ENCODE results near the gene IGSF11.

The IGSF11 gene

GRCh38 chr3:118948146-118948545, 86.5 kb downstream of the IGSF11 start:
- no peak for DNase-seq (ENCODE audit: low read depth in 2 of 2)

GRCh38 chr3:118946449-118946848, 88.2 kb downstream of the IGSF11 start:
- no peak for DNase-seq (ENCODE audit: low read depth in 2 of 2)

- no peak for DNase-seq (ENCODE audit: low read depth in 2 of 2)
Observed at GRCh38 chr3:118945834-118946233, 88.8 kb downstream of the IGSF11 start.

GRCh38 chr3:118943597-118943996, 91.0 kb downstream of the IGSF11 start:
- DNase-seq (ENCODE audit: low read depth in 2 of 2): no peak

GRCh38 chr3:118942671-118943070, 92.0 kb downstream of the IGSF11 start:
- DNase-seq (ENCODE audit: low read depth in 2 of 2): no peak

GRCh38 chr3:118942195-118942594, 92.5 kb downstream of the IGSF11 start:
- no peak for DNase-seq (ENCODE audit: low read depth in 2 of 2)

- no peak for DNase-seq (ENCODE audit: low read depth in 2 of 2)
Observed at GRCh38 chr3:118941236-118941635, 93.4 kb downstream of the IGSF11 start.

- no peak for DNase-seq (ENCODE audit: low read depth in 2 of 2)
Observed at GRCh38 chr3:118938183-118938961, 96.3 kb downstream of the IGSF11 start.

GRCh38 chr3:118936811-118937210, 97.8 kb downstream of the IGSF11 start:
- DNase-seq (ENCODE audit: low read depth in 2 of 2): no peak

- DNase-seq (ENCODE audit: low read depth in 2 of 2): no peak
Observed at GRCh38 chr3:118932822-118933558, 101.7 kb downstream of the IGSF11 start.

GRCh38 chr3:118931996-118932395, 102.7 kb downstream of the IGSF11 start:
- DNase-seq (ENCODE audit: low read depth in 2 of 2): no peak

GRCh38 chr3:118927449-118927848, 107.2 kb downstream of the IGSF11 start:
- no peak for DNase-seq (ENCODE audit: low read depth in 2 of 2)

- DNase-seq (ENCODE audit: low read depth in 2 of 2): no peak
Observed at GRCh38 chr3:118912188-118912587, 122.5 kb downstream of the IGSF11 start.

- no peak for DNase-seq (ENCODE audit: low read depth in 2 of 2)
Observed at GRCh38 chr3:118910332-118910731, 124.3 kb downstream of the IGSF11 start.

GRCh38 chr3:118909763-118910162, 124.9 kb downstream of the IGSF11 start:
- no peak for DNase-seq (ENCODE audit: low read depth in 2 of 2)

GRCh38 chr3:118907909-118908308, 126.7 kb downstream of the IGSF11 start:
- DNase-seq (ENCODE audit: low read depth in 2 of 2): no peak

GRCh38 chr3:118900737-118901525, 133.7 kb downstream of the IGSF11 start:
- DNase-seq (ENCODE audit: low read depth in 2 of 2): no peak

GRCh38 chr3:118890206-118890605, 144.4 kb downstream of the IGSF11 start:
- DNase-seq (ENCODE audit: low read depth in 2 of 2): no peak

GRCh38 chr3:118889691-118890090, 145.0 kb downstream of the IGSF11 start:
- no peak for DNase-seq (ENCODE audit: low read depth in 2 of 2)

- no peak for DNase-seq (ENCODE audit: low read depth in 2 of 2)
Observed at GRCh38 chr3:118886708-118887107, 147.9 kb downstream of the IGSF11 start.

- peak; percentile 52 to 75 for DNase-seq (ENCODE audit: low read depth in 2 of 2)
Observed at GRCh38 chr3:118884748-118885206, 149.9 kb downstream of the IGSF11 start.

GRCh38 chr3:118882353-118882947, 152.2 kb downstream of the IGSF11 start:
- peak; percentile 30 to 52 for DNase-seq (ENCODE audit: low read depth in 2 of 2)
